H9 (cell line): ENCODE data around the gene PCNX2. TPM values are rescaled to one million over a fixed set of nuclear protein-coding genes. Genes with fewer than 3 reads are reported as not detected.

ENCODE experiments used
- DNase-seq: peaks from one replicate; pipeline ENCODE4 v3.0.0-alpha.2; 2017
- H2AFZ ChIP-seq: one replicate; pipeline ENCODE4 v1.6.1; 2013; ENCODE audit warnings: mild to moderate bottlenecking, low read length, control low read depth, moderate library complexity
- H2AK5ac ChIP-seq: 2 replicates; pipeline ENCODE4 v1.6.1; 2013; ENCODE audit warnings: low read length, control low read depth, mixed read lengths; ENCODE audit not compliant: insufficient read length
- H2BK120ac ChIP-seq: one replicate; pipeline ENCODE4 v1.6.1; 2013; ENCODE audit warnings: low read depth, mild to moderate bottlenecking, low read length, control low read depth, inconsistent platforms; ENCODE audit not compliant: poor library complexity, severe bottlenecking
- H2BK12ac ChIP-seq: 2 replicates; pipeline ENCODE4 v1.6.1; 2013; ENCODE audit warnings: low read length, control low read depth, mixed read lengths, low read depth; ENCODE audit not compliant: insufficient read length
- H2BK15ac ChIP-seq: 2 replicates; pipeline ENCODE4 v1.6.1; 2013; ENCODE audit warnings: low read depth, low read length, control low read depth
- H2BK20ac ChIP-seq: one replicate; pipeline ENCODE4 v1.6.1; 2013; ENCODE audit warnings: low read depth, mild to moderate bottlenecking, low read length, control low read depth, inconsistent platforms; ENCODE audit not compliant: poor library complexity, severe bottlenecking
- H2BK5ac ChIP-seq: 2 replicates; pipeline ENCODE4 v1.6.1; 2013; ENCODE audit warnings: low read length, control low read depth, mixed read lengths; ENCODE audit not compliant: insufficient read length
- H3K14ac ChIP-seq: 2 replicates; pipeline ENCODE4 v1.6.1; 2013; ENCODE audit warnings: low read length, control low read depth; ENCODE audit not compliant: insufficient read depth
- H3K18ac ChIP-seq: 2 replicates; pipeline ENCODE4 v1.6.1; 2013; ENCODE audit warnings: low read depth, mild to moderate bottlenecking, mixed read lengths, low read length, control low read depth; ENCODE audit not compliant: insufficient read length
- H3K23ac ChIP-seq: 2 replicates; pipeline ENCODE4 v1.6.1; 2013; ENCODE audit warnings: low read length, control low read depth, mixed read lengths, low read depth; ENCODE audit not compliant: insufficient read length
- H3K23me2 ChIP-seq: 2 replicates; pipeline ENCODE4 v1.6.1; 2013; ENCODE audit warnings: low read depth, mild to moderate bottlenecking, mixed read lengths, low read length, control low read depth; ENCODE audit not compliant: insufficient read length, poor library complexity, severe bottlenecking
- H3K27ac ChIP-seq: 2 replicates; pipeline ENCODE4 v1.5.1; 2013; ENCODE audit warnings: low read length, control low read depth, mixed read lengths, low read depth; ENCODE audit not compliant: insufficient read length
- H3K27me3 ChIP-seq: 2 replicates; pipeline ENCODE4 v1.6.1; 2013; ENCODE audit warnings: low read length, control low read depth, inconsistent platforms; ENCODE audit not compliant: insufficient read depth
- H3K4ac ChIP-seq: 2 replicates; pipeline ENCODE4 v1.6.1; 2013; ENCODE audit warnings: low read depth, mild to moderate bottlenecking, control low read depth, inconsistent platforms, low read length, moderate library complexity
- H3K4me1 ChIP-seq: 2 replicates; pipeline ENCODE4 v1.6.1; 2013; ENCODE audit warnings: low read length, control low read depth, inconsistent platforms; ENCODE audit not compliant: insufficient read depth
- H3K4me2 ChIP-seq: 2 replicates; pipeline ENCODE4 v1.6.1; 2013; ENCODE audit warnings: low read length, control low read depth, mixed read lengths; ENCODE audit not compliant: insufficient read length, insufficient read depth
- H3K56ac ChIP-seq: 2 replicates; pipeline ENCODE4 v1.6.1; 2013; ENCODE audit warnings: low read depth, mild to moderate bottlenecking, mixed read lengths, low read length, control low read depth; ENCODE audit not compliant: insufficient read length
- H3K79me1 ChIP-seq: 2 replicates; pipeline ENCODE4 v1.6.1; 2013; ENCODE audit warnings: low read depth, mild to moderate bottlenecking, moderate library complexity, low read length, control low read depth, inconsistent platforms; ENCODE audit not compliant: insufficient read depth, poor library complexity, severe bottlenecking
- H3K79me2 ChIP-seq: 2 replicates; pipeline ENCODE4 v1.6.1; 2013; ENCODE audit warnings: low read length, control low read depth, inconsistent platforms; ENCODE audit not compliant: insufficient read depth
- H3K9ac ChIP-seq: 2 replicates; pipeline ENCODE4 v1.6.1; 2013; ENCODE audit warnings: low read length, control low read depth, mixed read lengths; ENCODE audit not compliant: insufficient read length; ENCODE audit errors: extremely low read depth
- H3K9me3 ChIP-seq: one replicate; pipeline ENCODE4 v1.6.1; 2013; ENCODE audit warnings: low read depth, low read length, inconsistent platforms; ENCODE audit not compliant: control insufficient read depth
- H3T11ph ChIP-seq: one replicate; pipeline ENCODE4 v1.6.1; 2013; ENCODE audit warnings: mild to moderate bottlenecking, low read length, control low read depth, inconsistent platforms
- H4K20me1 ChIP-seq: one replicate; pipeline ENCODE4 v1.6.1; 2013; ENCODE audit not compliant: control insufficient read depth, insufficient read length, insufficient read depth
- H4K5ac ChIP-seq: 2 replicates; pipeline ENCODE4 v1.6.1; 2013; ENCODE audit warnings: low read depth, mild to moderate bottlenecking, mixed read lengths, low read length, control low read depth; ENCODE audit not compliant: insufficient read length
- H4K8ac ChIP-seq: replicated peaks from 2 replicates; pipeline ENCODE4 v1.6.1; 2013; ENCODE audit warnings: low read length, control low read depth, mixed read lengths, low read depth; ENCODE audit not compliant: insufficient read length
- H4K91ac ChIP-seq: 2 replicates; pipeline ENCODE4 v1.6.1; 2013; ENCODE audit warnings: low read depth, mild to moderate bottlenecking, moderate library complexity, mixed read lengths, low read length, control low read depth; ENCODE audit not compliant: insufficient read length
- H3K27ac Mint-ChIP-seq, 3 experiments: 2 replicates in 2 of 3; 3 replicates in 1 of 3; pipeline ENCODE4 v1.8.0; 2020 to 2021; ENCODE audit warnings: mixed read lengths in 3 of 3, mild to moderate bottlenecking in 1 of 3, moderate library complexity in 1 of 3
- H3K27me3 Mint-ChIP-seq: 2 replicates; pipeline ENCODE4 v1.8.0; 2021; ENCODE audit warnings: low read depth, mild to moderate bottlenecking, moderate library complexity, mixed read lengths
- H3K36me3 Mint-ChIP-seq, 3 experiments: 2 replicates in 2 of 3; 3 replicates in 1 of 3; pipeline ENCODE4 v1.8.0; 2020 to 2021; ENCODE audit warnings: low read depth in 3 of 3, mixed read lengths in 3 of 3; ENCODE audit not compliant: insufficient read depth in 1 of 3
- H3K4me1 Mint-ChIP-seq, 2 experiments: 2 replicates each; pipeline ENCODE4 v1.8.0; 2020; ENCODE audit warnings: mixed read lengths in 2 of 2
- H3K4me3 Mint-ChIP-seq, 2 experiments: 2 replicates in 1 of 2; 3 replicates in 1 of 2; pipeline ENCODE4 v1.8.0; 2020 to 2021; ENCODE audit warnings: mild to moderate bottlenecking in 2 of 2, mixed read lengths in 2 of 2, moderate library complexity in 1 of 2
- H3K9me3 Mint-ChIP-seq, 2 experiments: 2 replicates in 1 of 2; 3 replicates in 1 of 2; pipeline ENCODE4 v1.8.0; 2020; ENCODE audit warnings: mild to moderate bottlenecking in 2 of 2, mixed read lengths in 2 of 2, moderate library complexity in 1 of 2
- CTCF ChIP-seq: fragments of 200-600 bp; sonication (generic); conservative IDR thresholded peaks from 3 replicates; pipeline ENCODE4 v1.8.0; 2021; ENCODE audit warnings: antibody characterized with exemption, mild to moderate bottlenecking
- WGBS: extraction: QIAGEN DNeasy Blood & Tissue Kit; methylation state at CpG from one replicate; pipeline ENCODE4 v1.1.7; 2013; ENCODE audit warnings: missing lambda C conversion rate, low lambda C conversion rate, mixed read lengths; ENCODE audit not compliant: insufficient read length; ENCODE audit errors: extremely low coverage; 5-methylcytosine and 5-hydroxymethylcytosine counted together
- total RNA-seq: library from RNA; stranded (reverse); gene quantifications from 2 replicates; pipeline ENCODE4 v1.2.1, GENCODE V29; 2021

Gene PCNX2
- total RNA-seq, 1 experiment from 2014 or later = 45.1 TPM

- H3K9me3 Mint-ChIP-seq = no peaks in the 10 kb centered on the region
- H4K20me1 ChIP-seq = no peaks in the 10 kb centered on the region
Measured at GRCh38 chr1:233031521-233031920, 264.0 kb downstream of the PCNX2 start.

More at GRCh38 chr1:233031521-233031920, 264.0 kb downstream of the PCNX2 start:
- no CpG with 5 or more reads among the region's 3 CpGs for WGBS
- Histone ChIP-seq H2BK15ac (no peak overlapping the region), H3K4ac (no peak overlapping the region), H4K5ac (no peak overlapping the region), H2BK120ac (no peak overlapping the region), H3T11ph (no peak overlapping the region), H3K23me2 (no peaks in the 10 kb centered on the region), H4K8ac (no peak overlapping the region), H2BK12ac (no peak overlapping the region), H3K9me3 (no peaks in the 10 kb centered on the region), H2BK20ac (no peak overlapping the region), H3K18ac (no peak overlapping the region), H3K14ac (no peak overlapping the region), H3K27me3 (no peaks in the 10 kb centered on the region), H3K79me2 (no peaks in the 10 kb centered on the region), H3K79me1 (no peaks in the 10 kb centered on the region), H3K4me2 (no peak overlapping the region), H2BK5ac (no peak overlapping the region), H3K56ac (no peak overlapping the region), H2AK5ac (no peak overlapping the region), H4K91ac (no peak overlapping the region), H2AFZ (no peak overlapping the region), H3K27ac (no peak overlapping the region), H3K9ac (no peak overlapping the region), H3K4me1 (no peaks in the 10 kb centered on the region), H3K23ac (no peak overlapping the region)
- H3K36me3 Mint-ChIP-seq = peaks cover 0 to 5% (median 3%) of the 10 kb centered on the region in 3 experiments; a peak in 4 of 7 replicates
- H3K4me3 Mint-ChIP-seq = no peak overlapping the region
- TF ChIP-seq CTCF = no peak
- peaks cover 12 to 14% of the 10 kb centered on the region in 2 experiments for H3K4me1 Mint-ChIP-seq
- no peak overlapping the region for H3K27ac Mint-ChIP-seq
- no peak for DNase-seq
- no peaks in the 10 kb centered on the region for H3K27me3 Mint-ChIP-seq
